ENCODE measurements around the gene ABCC11. TPM values are rescaled to one million over a fixed set of nuclear protein-coding genes. Genes with fewer than 3 reads are reported as not detected.

ABCC11 gene
- total and polyA plus RNA-seq, 2 donors, result 0.14 to 0.23 TPM

DNA sequence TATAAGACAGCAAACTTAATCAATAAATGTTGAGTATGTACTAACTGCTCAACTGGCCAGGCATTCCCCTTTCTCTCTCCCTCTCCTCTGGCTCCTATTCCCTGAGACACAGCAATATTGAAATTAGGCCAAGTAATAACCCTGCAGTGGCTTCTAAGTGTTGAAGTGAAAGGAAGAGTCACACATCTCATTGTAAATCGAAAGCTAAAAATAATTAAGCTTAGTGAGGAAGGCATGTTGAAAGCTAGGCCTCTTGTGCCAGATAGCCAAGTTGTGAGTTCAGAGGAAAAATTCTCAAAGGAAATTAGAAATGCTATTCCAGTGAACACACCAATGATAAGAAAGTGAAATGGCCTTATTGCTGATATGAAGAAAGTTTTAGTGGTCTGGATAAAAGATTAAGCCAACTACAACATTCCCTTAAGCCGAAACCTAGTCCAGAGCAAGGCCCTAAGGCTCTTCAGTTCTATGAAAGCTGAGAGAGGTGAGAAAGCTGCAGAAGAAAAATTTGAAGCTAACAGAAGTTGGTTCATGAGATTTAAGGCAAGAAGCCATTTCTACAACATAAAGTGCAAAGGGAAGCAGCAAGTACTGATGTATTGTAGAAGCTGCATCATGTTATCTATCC, 35.4 kb upstream of the ABCC11 start:
- 92% methylated on average over 2 of the region's 2 CpGs for WGBS
- no peak overlapping the region for H3K4me3 ChIP-seq (ENCODE audit: low read length in 2 of 2)
- DNase-seq (ENCODE audit: low read depth in 6 of 9, low spot score in 9 of 9), result no peak
- no peaks in the 10 kb centered on the region for H3K27me3 ChIP-seq (ENCODE audit: control insufficient read depth in 2 of 2, insufficient read depth in 1 of 2, low read length in 1 of 2)
- no peaks in the 10 kb centered on the region for H3K4me1 ChIP-seq (ENCODE audit: control insufficient read depth in 2 of 2, insufficient read depth in 2 of 2, low read length in 2 of 2)
- H3K27ac ChIP-seq (ENCODE audit: low read depth in 1 of 2, low read length in 1 of 2), result peak overlapping the region in 1 of 2 donors; percentile 31
- H3K9me3 ChIP-seq (ENCODE audit: control insufficient read depth in 2 of 2, insufficient read depth in 1 of 2, low read length in 1 of 2), result peaks cover 3 to 4% of the 10 kb centered on the region in 2 donors
- peaks cover 11 to 12% of the 10 kb centered on the region in 2 donors for H3K36me3 ChIP-seq (ENCODE audit: control insufficient read depth in 2 of 2, insufficient read depth in 2 of 2, low read length in 1 of 2)

DNA sequence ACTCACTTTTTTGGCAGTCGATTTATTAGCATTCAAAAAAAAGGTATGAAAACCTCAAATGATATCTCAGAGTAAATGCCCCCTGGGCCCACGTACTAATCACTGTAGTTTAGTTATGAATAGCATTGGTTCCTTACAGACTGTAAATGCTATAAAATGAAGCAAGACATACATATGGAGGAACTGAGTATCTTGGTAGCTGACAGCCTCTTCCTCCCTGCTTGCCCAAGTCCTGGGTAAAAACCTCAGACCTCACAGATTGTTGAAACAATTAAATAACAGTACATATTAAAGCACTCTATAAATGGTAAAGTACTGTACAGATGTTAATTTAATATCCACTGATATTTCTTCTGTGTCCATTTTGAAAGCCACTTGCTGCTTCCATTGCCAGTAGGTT, 33.2 kb upstream of the ABCC11 start:
- DNase-seq (ENCODE audit: low read depth in 6 of 9, low spot score in 9 of 9), result no peak
- H3K27me3 ChIP-seq (ENCODE audit: control insufficient read depth in 2 of 2, insufficient read depth in 1 of 2, low read length in 1 of 2), result no peaks in the 10 kb centered on the region
- 96% methylated on average over 2 of the region's 2 CpGs for WGBS
- H3K9me3 ChIP-seq (ENCODE audit: control insufficient read depth in 2 of 2, insufficient read depth in 1 of 2, low read length in 1 of 2), result no peaks in the 10 kb centered on the region
- H3K4me1 ChIP-seq (ENCODE audit: control insufficient read depth in 2 of 2, insufficient read depth in 2 of 2, low read length in 2 of 2), result no peaks in the 10 kb centered on the region
- no peak overlapping the region for H3K4me3 ChIP-seq (ENCODE audit: low read length in 2 of 2)
- H3K27ac ChIP-seq (ENCODE audit: low read depth in 1 of 2, low read length in 1 of 2), result no peak overlapping the region
- H3K36me3 ChIP-seq (ENCODE audit: control insufficient read depth in 2 of 2, insufficient read depth in 2 of 2, low read length in 1 of 2), result peaks cover 4 to 6% of the 10 kb centered on the region in 2 donors

GRCh38 chr16:48279199-48279598, 31.9 kb upstream of the ABCC11 start:
- 97% methylated on average over 2 of the region's 2 CpGs for WGBS
- DNase-seq (ENCODE audit: low read depth in 6 of 9, low spot score in 9 of 9), result no peak
- no peaks in the 10 kb centered on the region for H3K9me3 ChIP-seq (ENCODE audit: control insufficient read depth in 2 of 2, insufficient read depth in 1 of 2, low read length in 1 of 2)
- no peaks in the 10 kb centered on the region for H3K27me3 ChIP-seq (ENCODE audit: control insufficient read depth in 2 of 2, insufficient read depth in 1 of 2, low read length in 1 of 2)
- H3K27ac ChIP-seq (ENCODE audit: low read depth in 1 of 2, low read length in 1 of 2), result no peak overlapping the region
- peaks cover 7 to 8% of the 10 kb centered on the region in 2 donors for H3K36me3 ChIP-seq (ENCODE audit: control insufficient read depth in 2 of 2, insufficient read depth in 2 of 2, low read length in 1 of 2)
- no peaks in the 10 kb centered on the region for H3K4me1 ChIP-seq (ENCODE audit: control insufficient read depth in 2 of 2, insufficient read depth in 2 of 2, low read length in 2 of 2)
- H3K4me3 ChIP-seq (ENCODE audit: low read length in 2 of 2), result no peak overlapping the region

- Histone ChIP-seq H3K4me3 (ENCODE audit: low read length in 2 of 2) (no peak overlapping the region), H3K9me3 (ENCODE audit: control insufficient read depth in 2 of 2, insufficient read depth in 1 of 2, low read length in 1 of 2) (no peaks in the 10 kb centered on the region), H3K4me1 (ENCODE audit: control insufficient read depth in 2 of 2, insufficient read depth in 2 of 2, low read length in 2 of 2) (no peaks in the 10 kb centered on the region), H3K27ac (ENCODE audit: low read depth in 1 of 2, low read length in 1 of 2) (no peak overlapping the region), H3K27me3 (ENCODE audit: control insufficient read depth in 2 of 2, insufficient read depth in 1 of 2, low read length in 1 of 2) (no peaks in the 10 kb centered on the region), H3K36me3 (ENCODE audit: control insufficient read depth in 2 of 2, insufficient read depth in 2 of 2, low read length in 1 of 2) (peaks cover 7 to 13% of the 10 kb centered on the region in 2 donors)
- DNase-seq (ENCODE audit: low read depth in 6 of 9, low spot score in 9 of 9), result no peak
- 95% methylated on average over 5 of the region's 5 CpGs for WGBS
Observed at GRCh38 chr16:48277158-48277557, 29.8 kb upstream of the ABCC11 start.

GRCh38 chr16:48276102-48276501, 28.8 kb upstream of the ABCC11 start:
- Histone ChIP-seq H3K27me3 (ENCODE audit: control insufficient read depth in 2 of 2, insufficient read depth in 1 of 2, low read length in 1 of 2) (no peaks in the 10 kb centered on the region), H3K27ac (ENCODE audit: low read depth in 1 of 2, low read length in 1 of 2) (no peak overlapping the region), H3K4me1 (ENCODE audit: control insufficient read depth in 2 of 2, insufficient read depth in 2 of 2, low read length in 2 of 2) (no peaks in the 10 kb centered on the region), H3K36me3 (ENCODE audit: control insufficient read depth in 2 of 2, insufficient read depth in 2 of 2, low read length in 1 of 2) (peaks cover 14% of the 10 kb centered on the region in 2 donors), H3K4me3 (ENCODE audit: low read length in 2 of 2) (no peak overlapping the region), H3K9me3 (ENCODE audit: control insufficient read depth in 2 of 2, insufficient read depth in 1 of 2, low read length in 1 of 2) (no peaks in the 10 kb centered on the region)
- no peak for DNase-seq (ENCODE audit: low read depth in 6 of 9, low spot score in 9 of 9)
- 97% methylated on average over 4 of the region's 4 CpGs for WGBS

DNA sequence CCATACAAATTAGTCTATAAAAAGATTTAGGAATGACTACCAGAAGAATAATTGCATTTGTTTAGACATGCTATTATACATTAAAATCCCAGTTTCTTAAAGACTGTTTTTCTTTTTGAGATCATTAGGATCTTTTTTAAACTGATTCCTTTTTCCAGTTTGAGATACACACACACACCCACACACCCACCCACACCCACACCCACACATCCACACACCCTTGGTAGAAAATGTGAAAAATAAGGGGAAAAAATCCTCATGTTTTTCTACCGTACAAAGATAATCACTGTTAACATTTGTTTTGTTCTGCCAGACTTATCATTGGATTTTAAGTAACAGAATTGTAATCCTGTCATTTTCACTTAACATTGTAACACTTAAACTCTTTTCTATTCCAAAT, 27.1 kb upstream of the ABCC11 start:
- 100% methylated on average over 1 of the region's 1 CpG for WGBS
- peaks cover 17 to 28% of the 10 kb centered on the region in 2 donors for H3K36me3 ChIP-seq (ENCODE audit: control insufficient read depth in 2 of 2, insufficient read depth in 2 of 2, low read length in 1 of 2)
- no peak for DNase-seq (ENCODE audit: low read depth in 6 of 9, low spot score in 9 of 9)
- no peaks in the 10 kb centered on the region for H3K4me1 ChIP-seq (ENCODE audit: control insufficient read depth in 2 of 2, insufficient read depth in 2 of 2, low read length in 2 of 2)
- H3K4me3 ChIP-seq (ENCODE audit: low read length in 2 of 2), result no peak overlapping the region
- H3K27ac ChIP-seq (ENCODE audit: low read depth in 1 of 2, low read length in 1 of 2), result no peak overlapping the region
- no peaks in the 10 kb centered on the region for H3K9me3 ChIP-seq (ENCODE audit: control insufficient read depth in 2 of 2, insufficient read depth in 1 of 2, low read length in 1 of 2)
- H3K27me3 ChIP-seq (ENCODE audit: control insufficient read depth in 2 of 2, insufficient read depth in 1 of 2, low read length in 1 of 2), result no peaks in the 10 kb centered on the region

DNA sequence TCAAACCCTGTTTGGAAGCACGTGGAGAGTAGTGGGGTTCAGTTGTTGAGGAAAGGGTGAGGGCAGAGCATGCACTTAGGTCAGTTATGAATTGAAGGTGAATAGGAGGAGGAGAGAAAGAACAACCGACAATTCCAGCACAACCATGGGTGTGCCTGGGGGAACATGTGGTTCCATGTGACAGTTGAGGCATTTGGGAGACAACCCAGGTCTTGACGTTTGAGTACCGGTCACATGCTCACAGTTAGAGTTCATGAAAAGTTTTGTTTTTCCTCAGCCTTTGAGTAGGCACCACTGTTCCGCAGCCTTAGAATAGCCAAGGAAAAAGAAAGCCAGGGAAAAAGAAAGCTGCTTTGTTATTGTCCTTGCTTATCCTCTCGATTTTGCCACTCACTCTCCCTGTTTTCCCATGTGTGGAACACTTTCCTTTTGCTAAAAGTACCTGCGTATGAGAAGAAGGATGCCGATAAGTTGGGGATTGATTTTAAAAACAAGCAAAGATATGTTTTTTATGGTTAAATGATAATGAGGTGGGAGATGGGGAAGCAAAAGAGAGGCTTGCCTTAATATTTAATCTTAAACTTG, 25.6 kb upstream of the ABCC11 start:
- 95% methylated on average over 8 of the region's 8 CpGs for WGBS
- no peak overlapping the region for H3K27ac ChIP-seq (ENCODE audit: low read depth in 1 of 2, low read length in 1 of 2)

GRCh38 chr16:48271728-48272127, 24.4 kb upstream of the ABCC11 start:
- 95% methylated on average over 5 of the region's 5 CpGs for WGBS
- DNase-seq (ENCODE audit: low read depth in 6 of 9, low spot score in 9 of 9), result no peak
- H3K27ac ChIP-seq (ENCODE audit: low read depth in 1 of 2, low read length in 1 of 2), result no peak overlapping the region
- no peak overlapping the region for H3K4me3 ChIP-seq (ENCODE audit: low read length in 2 of 2)
- peaks cover 11 to 26% of the 10 kb centered on the region in 2 donors for H3K36me3 ChIP-seq (ENCODE audit: control insufficient read depth in 2 of 2, insufficient read depth in 2 of 2, low read length in 1 of 2)
- no peaks in the 10 kb centered on the region for H3K27me3 ChIP-seq (ENCODE audit: control insufficient read depth in 2 of 2, insufficient read depth in 1 of 2, low read length in 1 of 2)
- no peaks in the 10 kb centered on the region for H3K9me3 ChIP-seq (ENCODE audit: control insufficient read depth in 2 of 2, insufficient read depth in 1 of 2, low read length in 1 of 2)
- H3K4me1 ChIP-seq (ENCODE audit: control insufficient read depth in 2 of 2, insufficient read depth in 2 of 2, low read length in 2 of 2), result no peaks in the 10 kb centered on the region

More for the DNA sequence above, 25.6 kb upstream of the ABCC11 start:
- no peaks in the 10 kb centered on the region for H3K9me3 ChIP-seq (ENCODE audit: control insufficient read depth in 2 of 2, insufficient read depth in 1 of 2, low read length in 1 of 2)
- peaks cover 17 to 26% of the 10 kb centered on the region in 2 donors for H3K36me3 ChIP-seq (ENCODE audit: control insufficient read depth in 2 of 2, insufficient read depth in 2 of 2, low read length in 1 of 2)
- H3K4me3 ChIP-seq (ENCODE audit: low read length in 2 of 2), result no peak overlapping the region
- no peak for DNase-seq (ENCODE audit: low read depth in 6 of 9, low spot score in 9 of 9)
- H3K27me3 ChIP-seq (ENCODE audit: control insufficient read depth in 2 of 2, insufficient read depth in 1 of 2, low read length in 1 of 2), result no peaks in the 10 kb centered on the region
- no peaks in the 10 kb centered on the region for H3K4me1 ChIP-seq (ENCODE audit: control insufficient read depth in 2 of 2, insufficient read depth in 2 of 2, low read length in 2 of 2)

DNA sequence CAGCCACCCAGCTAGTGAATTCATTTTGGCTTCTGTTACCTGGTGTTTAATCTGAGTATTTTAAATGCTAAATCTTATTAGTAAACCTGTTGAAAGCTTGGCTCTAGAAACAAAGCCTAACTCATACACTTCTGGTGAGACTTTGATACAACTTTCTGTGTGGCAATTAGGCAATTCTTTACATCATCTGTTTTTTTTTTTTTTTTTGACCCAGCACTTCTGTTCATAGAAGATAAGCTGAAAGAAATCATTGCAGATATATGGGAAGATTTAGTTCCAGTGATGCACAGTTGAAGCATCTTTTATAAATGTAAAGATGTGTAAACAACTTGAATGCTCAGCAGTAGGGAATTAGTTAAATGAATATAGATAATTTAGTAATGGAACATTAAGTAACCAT, 21.7 kb upstream of the ABCC11 start:
- peaks cover 12 to 25% of the 10 kb centered on the region in 2 donors for H3K36me3 ChIP-seq (ENCODE audit: control insufficient read depth in 2 of 2, insufficient read depth in 2 of 2, low read length in 1 of 2)
- H3K4me3 ChIP-seq (ENCODE audit: low read length in 2 of 2), result no peak overlapping the region
- H3K27me3 ChIP-seq (ENCODE audit: control insufficient read depth in 2 of 2, insufficient read depth in 1 of 2, low read length in 1 of 2), result no peaks in the 10 kb centered on the region
- H3K27ac ChIP-seq (ENCODE audit: low read depth in 1 of 2, low read length in 1 of 2), result no peak overlapping the region
- no peaks in the 10 kb centered on the region for H3K4me1 ChIP-seq (ENCODE audit: control insufficient read depth in 2 of 2, insufficient read depth in 2 of 2, low read length in 2 of 2)
- H3K9me3 ChIP-seq (ENCODE audit: control insufficient read depth in 2 of 2, insufficient read depth in 1 of 2, low read length in 1 of 2), result no peaks in the 10 kb centered on the region
- no peak for DNase-seq (ENCODE audit: low read depth in 6 of 9, low spot score in 9 of 9)
